ENCODE measurements around the gene DHX16.

DNA sequence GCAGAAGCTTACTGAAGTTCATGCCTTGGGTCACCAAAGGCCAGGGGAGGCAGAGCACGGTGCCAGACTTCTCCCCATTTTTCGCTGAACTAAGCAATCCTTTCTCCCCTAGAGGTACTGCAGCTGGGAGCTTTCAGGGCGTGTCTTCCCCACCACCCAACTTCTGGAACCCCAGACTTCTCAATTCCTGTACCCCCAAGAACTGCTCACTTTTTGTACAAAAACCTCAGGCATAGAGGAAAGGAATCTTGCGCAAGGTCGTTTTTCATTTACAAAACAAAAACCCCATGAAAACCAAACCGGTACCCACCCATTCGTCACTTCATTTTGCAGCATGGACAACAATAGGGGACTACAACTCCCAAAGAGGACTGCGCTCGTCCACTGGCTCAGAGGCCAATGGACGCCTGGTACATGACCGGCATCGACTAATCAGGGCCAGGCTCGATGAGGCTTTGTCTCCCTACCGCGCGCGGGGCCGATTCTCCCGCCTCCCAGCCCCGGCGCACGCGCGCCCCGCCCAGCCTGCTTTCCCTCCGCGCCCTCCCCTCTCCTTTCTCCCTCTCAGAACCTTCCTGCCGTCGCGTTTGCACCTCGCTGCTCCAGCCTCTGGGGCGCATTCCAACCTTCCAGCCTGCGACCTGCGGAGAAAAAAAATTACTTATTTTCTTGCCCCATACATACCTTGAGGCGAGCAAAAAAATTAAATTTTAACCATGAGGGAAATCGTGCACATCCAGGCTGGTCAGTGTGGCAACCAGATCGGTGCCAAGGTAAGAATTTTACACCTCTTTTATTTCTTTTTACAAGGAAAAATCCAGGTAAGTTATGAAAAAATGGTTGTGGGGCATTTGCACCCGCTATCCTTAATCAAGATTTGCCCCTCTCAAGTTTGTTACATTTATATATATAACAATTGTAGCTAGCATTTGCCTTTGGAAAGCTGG lies 47.3 kb upstream of the DHX16 start, which contains the start of gene TUBB:
- TF ChIP-seq EZH2phosphoT487 (IDR thresholded peaks at IDR 0.05; ENCODE audit: insufficient read depth, low read depth) (no peak), EZH2 (IDR thresholded peaks at IDR 0.05; ENCODE audit: insufficient read depth, poor library complexity, severe bottlenecking) (no peak)
